GM12892 (cell line): ENCODE data around the gene RBMS3.
"Not testable (repeated sequence)": the region's sequence is repeated elsewhere in the genome, so short reads cannot be mapped to it uniquely, and the experiment has no call there.

Source experiments
- DNase-seq: peaks from one replicate; pipeline ENCODE4 v3.0.0; 2011; ENCODE audit not compliant: insufficient read length
- FAIRE-seq: peaks from 2 replicates; lab custom pipeline; 2011; peaks lifted over from hg19 to GRCh38; lab: Jason Lieb, UNC
- POLR2A ChIP-seq: IDR thresholded peaks from 2 replicates; pipeline ENCODE4 v1.6.1; 2011; ENCODE audit warnings: low read depth, low read length, control low read depth
- POLR2AphosphoS5 ChIP-seq: IDR thresholded peaks from 2 replicates; pipeline ENCODE4 v1.6.1; 2011; ENCODE audit warnings: low read depth, low read length, control low read depth
- TAF1 ChIP-seq: IDR thresholded peaks from 2 replicates; pipeline ENCODE4 v1.6.1; 2011; ENCODE audit warnings: low read depth, mild to moderate bottlenecking, control low read depth, low read length, borderline replicate concordance

Gene RBMS3

DNA sequence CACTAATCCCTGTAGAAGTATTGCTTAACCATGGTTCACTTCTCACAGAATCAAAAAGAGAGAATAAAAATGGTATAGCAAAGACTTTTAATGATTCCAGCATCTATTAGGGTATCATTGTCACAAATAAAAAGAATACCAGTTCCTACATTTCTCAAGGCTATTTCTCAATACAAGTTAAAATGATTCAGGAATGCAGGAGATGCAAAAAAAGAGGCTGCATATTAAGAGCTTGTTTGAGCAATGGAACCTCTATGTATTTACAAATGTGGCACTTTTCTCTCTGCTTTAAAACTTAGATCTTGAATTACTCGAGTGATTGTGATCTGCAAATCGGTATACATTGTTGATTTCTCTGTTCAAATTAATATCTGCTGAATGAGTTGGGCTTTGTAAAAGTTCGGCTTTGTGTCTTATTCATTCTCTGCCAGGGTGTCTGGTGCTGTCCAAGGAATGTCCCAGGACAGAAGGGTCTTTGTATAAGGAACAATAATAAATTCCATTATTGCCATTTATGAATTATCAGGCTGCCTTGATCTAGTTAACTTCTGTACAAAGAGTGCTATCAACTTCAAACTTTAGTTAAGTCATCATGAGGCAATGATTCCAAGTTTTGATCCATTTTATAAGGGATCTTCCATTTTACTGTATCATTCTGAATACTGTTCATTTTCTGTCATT, 364.2 kb downstream of the RBMS3 start:
- no peak for DNase-seq
- TF ChIP-seq TAF1: no peak
- TF ChIP-seq POLR2A: no peak
- no peak for TF ChIP-seq POLR2AphosphoS5
- no peak for FAIRE-seq

DNA sequence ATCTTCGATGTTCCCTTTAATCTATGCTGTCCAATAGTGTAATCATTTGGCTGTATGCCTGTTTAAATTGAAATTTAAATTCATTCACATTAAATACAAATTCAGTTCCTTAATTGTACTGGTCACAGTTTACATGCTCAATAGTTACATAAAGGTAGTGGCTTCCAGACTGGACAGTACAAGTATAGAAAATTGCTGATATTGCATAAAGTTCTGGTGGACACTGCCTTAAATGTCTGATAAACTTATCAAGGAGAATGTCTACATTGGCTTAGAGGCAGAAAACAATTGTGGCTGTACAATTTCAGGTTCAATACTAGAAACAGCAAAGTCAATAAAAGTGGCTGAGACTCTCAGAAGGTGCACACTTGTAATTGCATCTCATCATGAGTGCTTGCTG, 365.2 kb downstream of the RBMS3 start:
- FAIRE-seq: no peak
- no peak for DNase-seq
- TF ChIP-seq TAF1 (no peak), POLR2A (no peak), POLR2AphosphoS5 (no peak)

DNA sequence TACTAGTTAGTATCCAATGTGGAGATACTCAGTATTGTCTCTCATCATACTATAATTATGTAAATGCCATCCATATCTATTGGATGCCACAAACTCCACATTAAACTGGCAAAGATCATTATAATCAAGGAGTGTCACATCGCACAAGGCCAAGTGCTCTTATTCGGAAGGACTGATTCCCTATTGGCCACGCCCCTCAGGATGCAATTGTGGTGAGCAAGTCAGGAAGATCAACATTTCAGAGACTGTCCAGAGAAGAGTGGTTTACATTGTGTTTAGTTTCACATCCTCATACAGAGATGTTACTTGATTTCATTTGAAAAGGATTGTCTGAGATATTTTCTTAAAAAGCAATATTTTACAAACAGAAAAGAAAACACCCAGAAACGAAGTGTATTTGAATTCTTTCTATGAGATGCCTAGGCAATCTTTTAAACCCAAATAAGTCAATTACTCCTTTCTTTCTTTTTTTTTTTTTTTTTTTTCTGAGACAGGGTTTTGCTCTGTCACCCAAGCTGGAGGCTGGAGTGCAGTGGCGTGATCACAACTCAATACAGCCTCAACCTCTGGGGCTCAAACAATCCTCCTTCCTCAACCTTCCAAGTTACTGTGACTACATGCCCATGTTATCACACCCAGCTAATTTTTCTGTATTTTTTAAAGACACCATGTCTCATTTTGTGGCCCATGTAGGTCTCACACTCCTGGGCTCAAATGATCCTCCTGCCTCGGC, 369.1 kb downstream of the RBMS3 start:
- TF ChIP-seq POLR2AphosphoS5 (no peak), TAF1 (no peak), POLR2A (no peak)
- no peak for DNase-seq
- FAIRE-seq: peak; percentile 24

DNA sequence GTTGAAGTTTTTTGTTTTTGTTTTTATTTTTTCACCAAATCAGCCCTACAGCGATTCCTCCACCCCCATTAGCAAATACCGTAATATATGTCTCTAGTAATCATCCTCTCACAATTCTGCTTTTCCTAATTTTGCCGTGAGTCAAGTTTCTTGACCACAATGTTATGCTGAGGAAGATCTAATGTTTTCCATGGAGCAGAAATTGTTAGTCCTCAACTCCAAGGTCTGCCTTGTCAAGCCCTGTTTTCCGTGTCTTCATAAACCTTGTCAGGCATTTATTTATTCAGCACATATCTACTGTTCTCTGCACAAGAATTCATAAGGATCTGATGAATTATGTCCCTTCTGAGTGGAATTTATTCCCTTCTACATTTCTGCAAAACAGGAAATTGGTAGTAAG, 372.8 kb downstream of the RBMS3 start:
- no peak for TF ChIP-seq POLR2AphosphoS5
- FAIRE-seq: no peak

DNA sequence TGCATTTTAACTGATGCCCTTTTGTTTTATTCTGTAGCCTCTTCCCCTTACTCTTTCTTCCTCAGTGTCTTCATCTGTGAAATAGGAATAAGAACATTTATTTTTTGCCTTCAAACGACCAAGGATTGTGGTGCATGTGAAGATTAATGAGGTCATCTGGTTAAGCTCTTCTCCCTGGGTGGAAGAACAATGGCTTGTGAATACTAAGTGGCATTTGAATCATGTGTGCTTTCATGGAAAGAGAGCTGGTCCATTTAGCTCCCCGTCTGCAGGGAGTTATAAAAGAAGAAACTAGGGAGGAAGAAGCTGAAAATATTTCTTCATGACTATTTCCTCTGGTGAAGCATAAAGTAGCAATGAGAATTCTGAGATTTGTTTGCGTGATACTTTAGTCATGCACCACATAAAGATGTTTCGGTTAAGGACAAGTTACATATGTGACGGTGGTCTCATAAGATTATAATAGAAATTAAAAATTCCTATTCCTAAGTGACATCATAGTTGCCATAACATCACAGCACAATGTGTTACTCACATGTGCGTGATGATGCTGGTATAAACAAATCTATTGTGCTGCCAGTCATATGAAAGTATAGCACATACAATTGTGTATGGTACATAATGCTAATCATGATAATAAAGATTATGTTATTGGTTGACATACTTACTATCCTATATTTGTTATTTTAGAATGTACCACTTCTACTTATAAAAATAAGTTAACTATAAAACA, 374.3 kb downstream of the RBMS3 start:
- FAIRE-seq: no peak
- TF ChIP-seq POLR2A: no peak
- no peak for TF ChIP-seq TAF1
- TF ChIP-seq POLR2AphosphoS5: no peak
- DNase-seq: no peak

More for the DNA sequence above, 372.8 kb downstream of the RBMS3 start:
- no peak for DNase-seq

DNA sequence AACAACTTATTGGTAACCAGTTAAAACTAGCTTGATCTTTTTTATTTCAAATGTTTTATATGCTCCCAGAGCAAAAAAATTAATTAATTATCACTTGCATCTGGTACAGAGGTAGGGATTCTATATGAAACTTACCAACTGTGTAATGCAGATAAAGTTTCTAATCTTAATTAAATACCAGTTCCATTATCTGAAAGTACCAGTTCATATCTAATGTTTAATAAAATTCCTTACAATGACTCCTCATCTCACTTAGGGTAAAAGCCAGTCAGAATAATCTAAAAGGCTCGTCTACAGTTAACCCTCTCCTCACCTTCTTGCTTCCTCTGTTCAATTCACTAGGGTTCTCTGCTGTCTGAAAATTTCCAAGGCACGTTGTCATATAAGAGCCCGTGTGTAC, 384.8 kb downstream of the RBMS3 start:
- TF ChIP-seq POLR2AphosphoS5 (no peak), TAF1 (no peak), POLR2A (no peak)
- FAIRE-seq: no peak
- DNase-seq: no peak

DNA sequence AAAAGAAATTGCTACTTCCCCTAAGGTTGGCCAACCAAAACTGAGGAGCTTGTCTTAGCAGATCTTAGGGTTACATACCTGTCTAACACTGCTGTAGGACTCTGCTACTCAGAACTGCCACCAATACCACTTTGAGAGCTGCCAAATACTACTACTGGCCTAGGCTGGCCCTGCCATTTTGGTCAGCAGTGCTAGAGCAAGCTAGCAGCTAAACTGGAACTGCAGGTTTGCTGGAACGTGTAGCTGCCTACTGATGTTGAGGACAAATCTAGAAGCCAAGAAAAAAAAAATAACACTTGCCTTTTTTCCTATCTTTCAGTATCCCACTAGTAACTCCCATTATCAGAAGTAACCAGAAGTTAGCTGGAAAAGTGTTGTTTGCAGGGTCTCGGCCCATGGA, 387.4 kb downstream of the RBMS3 start:
- no peak for TF ChIP-seq TAF1
- no peak for TF ChIP-seq POLR2AphosphoS5
- TF ChIP-seq POLR2A: no peak
- no peak for FAIRE-seq
- no peak for DNase-seq

DNA sequence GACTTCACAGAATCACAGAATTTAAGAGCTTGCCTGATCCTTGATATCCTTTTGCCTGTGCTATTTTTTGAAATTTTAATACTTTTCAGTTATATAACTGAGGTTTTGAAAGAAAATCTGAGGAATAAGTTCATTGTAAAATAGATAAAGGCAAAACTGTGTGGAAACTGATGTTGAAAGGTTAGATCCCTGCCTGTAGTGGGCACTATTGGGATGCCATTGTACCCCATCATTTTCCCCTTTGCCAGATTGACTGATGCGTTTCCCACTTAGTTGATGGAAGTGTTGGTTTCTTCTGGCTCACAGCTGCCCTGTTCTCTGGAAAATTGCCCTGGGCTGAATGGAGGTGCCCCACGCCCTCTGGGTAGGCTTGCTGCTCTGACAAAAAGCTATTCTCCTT, 387.9 kb downstream of the RBMS3 start:
- FAIRE-seq: no peak
- no peak for DNase-seq
- TF ChIP-seq POLR2A (no peak), TAF1 (no peak), POLR2AphosphoS5 (no peak)

DNA sequence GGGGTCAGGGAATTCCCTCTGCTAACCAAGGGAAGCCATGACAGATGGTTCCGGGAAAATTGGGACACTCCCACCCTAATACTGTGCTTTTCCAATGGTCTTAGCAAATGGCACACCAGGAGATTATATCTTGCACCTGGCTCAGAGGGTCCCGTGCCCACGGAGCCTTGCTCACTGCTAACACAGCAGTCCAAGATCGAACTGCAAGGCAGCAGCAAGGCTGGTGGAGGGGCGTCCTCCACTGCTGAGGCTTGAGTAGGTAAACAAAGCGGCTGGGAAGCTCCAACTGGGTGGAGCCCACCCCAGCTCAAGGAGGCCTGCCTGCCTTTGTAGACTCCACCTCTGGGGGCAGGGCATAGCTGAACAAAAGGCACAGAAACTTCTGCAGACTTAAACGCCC, 389.6 kb downstream of the RBMS3 start:
- FAIRE-seq: not testable (repeated sequence)

DNA sequence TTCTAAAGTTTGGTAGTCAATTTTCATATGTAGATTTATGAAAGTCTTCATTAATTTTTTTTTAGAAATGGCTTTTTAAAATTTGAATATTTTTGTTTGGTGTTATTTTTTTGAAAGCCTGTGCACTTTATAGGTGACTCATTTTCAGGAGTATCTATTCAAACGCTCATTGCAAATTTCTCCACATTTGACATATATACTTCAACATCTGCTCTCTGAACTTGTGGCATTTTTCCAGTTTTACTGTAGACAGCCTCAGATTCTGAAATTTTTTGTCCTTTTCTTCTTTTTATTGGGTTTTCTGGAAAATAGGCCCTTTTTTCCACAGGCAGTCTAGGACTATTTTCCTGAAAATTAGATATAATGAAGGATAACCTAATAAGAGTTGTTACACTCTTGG, 396.6 kb downstream of the RBMS3 start:
- FAIRE-seq (no peak), DNase-seq (no peak)
- TF ChIP-seq POLR2A (no peak), POLR2AphosphoS5 (no peak), TAF1 (no peak)

More for the DNA sequence above, 389.6 kb downstream of the RBMS3 start:
- DNase-seq: not testable (repeated sequence)

DNA sequence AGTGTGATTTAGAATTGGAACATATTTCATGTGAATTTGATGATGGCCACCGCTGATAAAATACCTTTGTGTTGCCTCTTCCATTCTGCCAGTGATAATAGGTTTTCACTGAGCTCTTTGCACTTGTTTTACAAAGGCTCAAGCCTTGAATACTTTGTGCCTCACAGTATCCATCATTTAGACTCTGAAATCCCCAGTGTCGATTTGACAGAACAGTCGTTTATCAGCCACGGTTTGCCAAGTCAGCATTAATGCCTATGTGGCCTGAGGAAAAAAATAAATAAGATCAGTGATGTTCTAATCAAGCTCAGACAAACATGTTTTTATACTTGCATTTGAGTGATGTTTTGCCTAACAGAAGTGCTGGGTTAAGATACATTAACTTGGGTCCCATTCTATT, 399.1 kb downstream of the RBMS3 start:
- TF ChIP-seq POLR2AphosphoS5: no peak
- no peak for TF ChIP-seq TAF1
- TF ChIP-seq POLR2A: no peak
- no peak for FAIRE-seq
- DNase-seq: no peak
